ENCODE data around the gene STXBP5L.
"Not testable (repeated sequence)": the region's sequence is repeated elsewhere in the genome, so short reads cannot be mapped to it uniquely, and the experiment has no call there.

STXBP5L gene

DNA sequence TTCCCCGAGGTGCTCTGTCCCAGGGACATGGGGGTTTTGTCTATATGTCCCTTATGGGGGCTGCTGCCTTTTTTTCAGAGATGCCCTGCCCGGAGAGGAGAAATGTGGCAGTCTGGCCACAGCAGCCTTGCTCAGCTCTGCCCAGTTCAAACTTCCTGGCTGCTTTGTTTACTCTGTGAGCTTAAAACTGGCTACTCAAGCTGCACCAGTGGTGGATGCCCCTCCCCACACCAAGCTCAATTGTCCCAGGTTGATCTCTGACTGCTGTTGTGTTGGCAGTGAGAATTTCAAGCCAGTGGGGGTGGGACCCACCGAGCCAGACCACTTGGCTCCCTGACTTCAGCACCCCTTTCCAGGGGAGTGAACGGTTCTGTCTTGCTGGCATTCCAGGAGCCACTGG is 188.9 kb downstream of the STXBP5L start:
- TF ChIP-seq, protein P1, sequence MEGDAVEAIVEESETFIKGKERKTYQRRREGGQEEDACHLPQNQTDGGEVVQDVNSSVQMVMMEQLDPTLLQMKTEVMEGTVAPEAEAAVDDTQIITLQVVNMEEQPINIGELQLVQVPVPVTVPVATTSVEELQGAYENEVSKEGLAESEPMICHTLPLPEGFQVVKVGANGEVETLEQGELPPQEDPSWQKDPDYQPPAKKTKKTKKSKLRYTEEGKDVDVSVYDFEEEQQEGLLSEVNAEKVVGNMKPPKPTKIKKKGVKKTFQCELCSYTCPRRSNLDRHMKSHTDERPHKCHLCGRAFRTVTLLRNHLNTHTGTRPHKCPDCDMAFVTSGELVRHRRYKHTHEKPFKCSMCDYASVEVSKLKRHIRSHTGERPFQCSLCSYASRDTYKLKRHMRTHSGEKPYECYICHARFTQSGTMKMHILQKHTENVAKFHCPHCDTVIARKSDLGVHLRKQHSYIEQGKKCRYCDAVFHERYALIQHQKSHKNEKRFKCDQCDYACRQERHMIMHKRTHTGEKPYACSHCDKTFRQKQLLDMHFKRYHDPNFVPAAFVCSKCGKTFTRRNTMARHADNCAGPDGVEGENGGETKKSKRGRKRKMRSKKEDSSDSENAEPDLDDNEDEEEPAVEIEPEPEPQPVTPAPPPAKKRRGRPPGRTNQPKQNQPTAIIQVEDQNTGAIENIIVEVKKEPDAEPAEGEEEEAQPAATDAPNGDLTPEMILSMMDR (IDR thresholded peaks at IDR 0.05; ENCODE audit: low read depth, low read length), result no peak
- H3K4me3 ChIP-seq (ENCODE audit: low read depth, low read length), result no peak overlapping the region

DNA sequence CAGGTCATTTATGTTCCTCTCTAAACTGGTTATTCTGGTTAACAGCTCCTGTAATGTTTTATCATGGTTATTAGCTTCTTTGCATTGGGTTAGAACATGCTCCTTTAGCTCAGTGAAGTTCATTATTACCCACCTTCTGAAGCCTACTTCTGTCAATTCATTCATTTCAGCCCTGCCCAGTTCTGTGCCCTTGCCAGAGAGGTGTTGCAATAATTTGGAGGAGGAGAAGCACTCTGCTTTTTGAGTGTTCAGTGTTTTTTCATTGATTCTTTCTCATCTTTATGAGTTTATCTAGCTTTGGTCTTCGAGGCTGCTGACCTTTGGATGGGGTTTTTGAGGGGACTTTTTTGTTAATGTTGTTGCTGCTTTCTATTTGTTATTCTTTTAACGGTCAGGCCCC is 203.1 kb downstream of the STXBP5L start:
- H3K4me3 ChIP-seq (ENCODE audit: low read depth, low read length), result not testable (repeated sequence)

DNA sequence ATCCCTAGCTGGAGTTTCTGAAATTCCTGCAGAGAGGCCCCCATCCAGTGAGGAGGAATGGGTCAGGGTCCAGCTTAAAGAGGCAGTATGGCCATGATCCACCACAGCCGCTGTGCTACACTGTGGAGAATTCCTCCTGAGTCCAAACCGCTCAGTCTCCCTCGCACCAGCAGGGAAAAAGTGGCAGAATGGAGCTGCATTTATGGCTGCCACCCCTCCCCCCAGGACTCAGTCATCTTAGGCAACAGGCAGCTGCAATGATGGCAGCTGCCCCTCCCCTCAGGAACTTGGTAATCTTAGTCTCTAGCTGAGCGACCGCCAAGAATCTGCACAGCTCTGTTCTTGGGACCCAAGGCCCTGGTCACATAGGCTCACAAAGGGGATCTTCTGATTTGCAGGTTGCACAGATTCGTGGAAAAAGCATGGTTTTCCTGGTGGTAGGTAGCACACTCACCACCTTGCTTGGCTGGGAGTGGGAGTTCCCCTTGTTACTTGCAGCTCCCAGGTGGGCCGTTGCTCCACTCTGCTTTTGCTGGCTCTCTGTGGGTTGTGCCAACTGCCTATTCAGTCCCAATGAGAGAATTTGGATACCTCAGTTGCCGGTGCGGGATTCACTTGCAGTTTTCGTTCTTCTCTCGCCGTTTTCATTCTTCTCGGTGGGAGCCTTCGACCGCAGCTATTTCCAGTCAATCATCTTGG is 204.1 kb downstream of the STXBP5L start:
- TF ChIP-seq, protein P1 (IDR thresholded peaks at IDR 0.05; ENCODE audit: low read depth, low read length), result no peak
- H3K4me3 ChIP-seq (ENCODE audit: low read depth, low read length), result no peak overlapping the region

DNA sequence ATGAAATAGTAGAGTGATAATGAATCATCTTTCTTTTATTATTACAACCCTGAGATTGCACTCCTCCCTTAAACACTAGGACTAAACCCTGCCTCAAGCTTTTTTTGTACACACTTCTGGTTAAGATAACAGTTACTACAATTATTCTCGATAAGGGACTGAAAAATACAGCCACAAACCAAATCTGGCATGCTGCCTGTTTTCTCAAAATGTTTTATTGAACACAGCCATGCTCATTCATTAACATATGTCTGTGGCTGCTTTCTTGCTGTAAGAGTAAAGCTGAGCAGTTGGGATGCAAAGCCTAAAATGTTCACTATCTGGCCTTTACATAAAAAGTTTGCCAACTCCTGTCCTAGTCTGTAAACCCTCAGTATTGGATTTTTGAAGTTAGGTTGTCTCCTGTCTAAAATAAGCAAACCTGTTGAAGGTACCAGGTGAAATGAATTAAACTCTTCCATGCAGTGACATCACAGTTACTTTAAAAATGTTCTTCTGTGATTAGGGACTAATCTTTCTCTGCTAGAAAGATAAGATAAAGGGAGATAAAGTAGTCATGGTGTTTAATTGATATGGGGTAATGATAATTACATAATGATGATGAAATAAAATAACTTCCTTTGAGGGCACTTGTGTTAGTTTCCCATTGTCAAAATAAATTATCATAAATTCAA is 218.2 kb downstream of the STXBP5L start:
- no peak overlapping the region for H3K4me3 ChIP-seq (ENCODE audit: low read depth, low read length)
- TF ChIP-seq, protein P1 (IDR thresholded peaks at IDR 0.05; ENCODE audit: low read depth, low read length), result no peak

DNA sequence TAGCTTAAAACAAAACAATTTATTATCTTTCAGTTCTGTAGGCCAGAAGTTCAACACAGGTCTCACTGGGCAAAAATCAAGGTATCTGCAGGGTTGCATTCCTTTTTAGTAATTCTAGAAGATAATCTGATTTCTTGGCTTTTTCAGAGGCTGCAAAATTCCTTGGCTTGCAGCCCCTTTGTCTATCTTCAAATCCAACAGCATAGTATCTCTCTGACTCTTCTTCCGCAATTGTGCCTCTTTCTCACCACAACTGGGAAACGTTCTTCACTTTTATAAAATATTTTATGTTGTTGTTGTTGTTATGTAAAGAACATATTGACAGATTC is 218.7 kb downstream of the STXBP5L start:
- H3K4me3 ChIP-seq (ENCODE audit: low read depth, low read length), result no peak overlapping the region
- TF ChIP-seq, protein P1 (IDR thresholded peaks at IDR 0.05; ENCODE audit: low read depth, low read length), result no peak

DNA sequence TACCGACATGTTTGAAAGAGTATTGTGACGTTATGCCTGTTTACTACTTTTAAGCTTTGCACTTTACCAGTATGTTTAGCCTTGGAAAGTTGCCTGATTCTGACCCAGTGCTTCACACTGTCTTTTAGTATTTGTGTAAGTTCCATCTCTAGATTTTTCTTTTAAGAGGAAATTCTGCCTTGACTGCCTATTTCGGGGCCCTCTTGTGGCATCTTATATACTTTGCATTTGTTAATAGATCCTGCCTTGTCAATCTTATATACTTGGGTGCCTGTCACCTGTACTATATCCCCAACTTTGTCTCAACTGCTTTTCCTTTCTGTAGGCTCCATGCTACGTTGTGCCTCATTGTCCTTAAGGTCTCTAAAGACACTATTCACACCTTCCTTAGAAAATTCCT is 244.6 kb downstream of the STXBP5L start:
- H3K4me3 ChIP-seq (ENCODE audit: low read depth, low read length), result no peak overlapping the region
- TF ChIP-seq, protein P1 (IDR thresholded peaks at IDR 0.05; ENCODE audit: low read depth, low read length), result no peak

DNA sequence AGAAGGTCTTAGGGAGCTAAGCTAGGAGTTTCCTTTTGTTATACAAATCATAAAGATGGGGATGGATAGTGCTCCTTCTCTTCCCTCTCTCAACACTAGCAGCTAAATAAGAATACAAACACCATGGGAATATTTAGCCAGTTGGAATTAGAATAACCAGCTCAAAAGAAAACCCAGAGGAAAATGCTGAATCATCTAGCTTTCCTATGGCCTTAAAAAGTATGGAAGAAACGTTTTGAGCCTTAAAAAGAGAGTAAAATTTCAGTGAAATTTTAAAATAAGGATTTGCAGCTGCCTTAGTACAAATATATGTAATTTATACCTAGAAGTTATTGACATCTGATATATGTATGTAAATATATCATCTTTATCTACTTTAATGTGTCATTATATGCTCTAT is 245.8 kb downstream of the STXBP5L start:
- H3K4me3 ChIP-seq (ENCODE audit: low read depth, low read length), result no peak overlapping the region
- TF ChIP-seq, protein P1 (IDR thresholded peaks at IDR 0.05; ENCODE audit: low read depth, low read length), result no peak

All from WI38 (cell line).